Heart left ventricle (tissue), 13 donors: ENCODE results near the gene ERP27.

Source experiments
- CTCF ChIP-seq, 12 donors: fragments of 200-600 bp; sonication (generic) in 4 of 12; IDR thresholded peaks; one replicate each; pipeline versions ENCODE4 v1.5.0 to v1.8.0; 2018 to 2022; ENCODE audit warnings: antibody characterized with exemption in 12 of 12, mild to moderate bottlenecking in 5 of 12
- POLR2A ChIP-seq, 2 donors: fragments of 450-650 bp; IDR thresholded peaks; one replicate each; pipeline ENCODE4 v1.6.1; 2017; ENCODE audit warnings: antibody characterized with exemption in 2 of 2, mild to moderate bottlenecking in 2 of 2, moderate library complexity in 2 of 2
- donor health status: ischemic (EF 13 %, LVEDD 7.1; RV severe dilation, severe dysfunction).
- donor health status: DM: no; HTN: yes; CAD: no.
- donor health status: DM: no; HTN: no; CAD: no.
- donor health status: ischemic (EF 25% LVEDD 6.9; RV normal size, moderate dysfunction).
- donor health status: ischemic (EF 25% LVEDD 5.7; RV mildly dilated, moderate dysfunction).
- donor health status: ischemic (EF 35%, LVEDD 5.7; RV mildly dilated, moderate dysfunction).
- donor health status: nonischemic (EF 11% LVEDD 7.7; RV severe dilation, severe dysfunction).
- donor health status: DM: yes; HTN: yes; CAD: no.
- donor health status: PGD.
- donor health status: ischemic (EF 29% LVEDD 5.4; RV normal size, mild dysfunction).
- donor health status: nonischemic (EF 23%, LVEDD 6.1; RV moderate dilation, normal function).

GRCh38 chr12:14979468-14979867 lies 41.1 kb upstream of the ERP27 start:
- TF ChIP-seq POLR2A (IDR thresholded peaks at IDR 0.05) (no peak), CTCF (IDR thresholded peaks at IDR 0.05) (no peak)
